Measurements from ENCODE around the gene CDCA7L.

The CDCA7L gene

GRCh38 chr7:21918216-21918615, 27.5 kb downstream of the CDCA7L start:
- Histone ChIP-seq H3K4me3 (ENCODE audit: low read length) (no peak overlapping the region), H3K27ac (ENCODE audit: low read depth, low read length) (no peak overlapping the region), H3K9me2 (replicated peaks; ENCODE audit: control insufficient read depth, low read length) (no peaks in the 10 kb centered on the region), H3F3A (ENCODE audit: control insufficient read depth, insufficient read depth) (no peaks in the 10 kb centered on the region), H3K27me3 (ENCODE audit: control insufficient read depth, low read length) (no peaks in the 10 kb centered on the region), H4K20me1 (ENCODE audit: control insufficient read depth, insufficient read depth, low read depth, low read length) (peaks cover 3% of the 10 kb centered on the region; the same call in 1 of the 2 replicates), H3K79me2 (ENCODE audit: control insufficient read depth, low read length) (peaks cover 49% of the 10 kb centered on the region), H3K4me2 (ENCODE audit: low read length) (no peak overlapping the region), H3K36me3 (ENCODE audit: control insufficient read depth, low read length) (peaks cover 32% of the 10 kb centered on the region), H3K9me3 (ENCODE audit: control insufficient read depth, insufficient read depth, low read length) (no peaks in the 10 kb centered on the region), H3K4me1 (ENCODE audit: control insufficient read depth, low read length) (peaks cover 22% of the 10 kb centered on the region)
- no peak for TF ChIP-seq CTCF (IDR thresholded peaks at IDR 0.05; ENCODE audit: low read depth, low read length, poor library complexity, severe bottlenecking)
- TF ChIP-seq EZH2phosphoT487 (IDR thresholded peaks at IDR 0.05; ENCODE audit: borderline replicate concordance, low read length), result no peak

DNA sequence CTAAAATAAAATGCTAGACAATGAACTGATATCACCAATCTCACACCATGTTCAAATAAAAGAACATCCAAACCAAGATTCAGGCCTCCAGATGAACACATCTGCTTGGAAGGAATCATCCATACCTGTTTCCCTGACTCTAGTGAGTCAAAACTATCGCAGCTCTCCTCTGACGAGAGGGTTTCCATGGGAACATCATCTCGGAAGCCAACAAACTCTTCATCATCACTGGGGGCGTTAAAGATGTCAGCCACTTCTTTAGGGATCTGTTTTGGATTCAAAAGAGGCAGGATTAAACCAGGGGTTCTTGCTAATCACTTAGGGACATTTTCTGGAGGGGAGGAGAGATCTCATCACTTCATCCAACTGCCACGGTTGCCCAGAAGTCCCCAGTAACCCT, 29.1 kb downstream of the CDCA7L start:
- H4K20me1 ChIP-seq (ENCODE audit: control insufficient read depth, insufficient read depth, low read depth, low read length), result peaks cover 6% of the 10 kb centered on the region; the same call in 1 of the 2 replicates
- H3K79me2 ChIP-seq (ENCODE audit: control insufficient read depth, low read length), result peaks cover 33% of the 10 kb centered on the region
- no peak overlapping the region for H3K4me2 ChIP-seq (ENCODE audit: low read length)
- no peak for TF ChIP-seq EZH2phosphoT487 (IDR thresholded peaks at IDR 0.05; ENCODE audit: borderline replicate concordance, low read length)
- H3K9me2 ChIP-seq (replicated peaks; ENCODE audit: control insufficient read depth, low read length), result no peaks in the 10 kb centered on the region
- no peaks in the 10 kb centered on the region for H3K27me3 ChIP-seq (ENCODE audit: control insufficient read depth, low read length)
- no peaks in the 10 kb centered on the region for H3F3A ChIP-seq (ENCODE audit: control insufficient read depth, insufficient read depth)
- no peaks in the 10 kb centered on the region for H3K9me3 ChIP-seq (ENCODE audit: control insufficient read depth, insufficient read depth, low read length)
- no peak overlapping the region for H3K27ac ChIP-seq (ENCODE audit: low read depth, low read length)
- H3K36me3 ChIP-seq (ENCODE audit: control insufficient read depth, low read length), result peaks cover 48% of the 10 kb centered on the region
- no peak overlapping the region for H3K4me3 ChIP-seq (ENCODE audit: low read length)
- H3K4me1 ChIP-seq (ENCODE audit: control insufficient read depth, low read length), result peaks cover 24% of the 10 kb centered on the region

GRCh38 chr7:21916176-21916575, 29.5 kb downstream of the CDCA7L start:
- TF ChIP-seq CTCF (IDR thresholded peaks at IDR 0.05; ENCODE audit: low read depth, low read length, poor library complexity, severe bottlenecking) (no peak), EZH2phosphoT487 (IDR thresholded peaks at IDR 0.05; ENCODE audit: borderline replicate concordance, low read length) (no peak)
- Histone ChIP-seq H3K27me3 (ENCODE audit: control insufficient read depth, low read length) (no peaks in the 10 kb centered on the region), H3K4me3 (ENCODE audit: low read length) (no peak overlapping the region), H3K36me3 (ENCODE audit: control insufficient read depth, low read length) (peaks cover 52% of the 10 kb centered on the region), H3K9me3 (ENCODE audit: control insufficient read depth, insufficient read depth, low read length) (no peaks in the 10 kb centered on the region), H3K4me1 (ENCODE audit: control insufficient read depth, low read length) (peaks cover 24% of the 10 kb centered on the region), H3K27ac (ENCODE audit: low read depth, low read length) (no peak overlapping the region), H3K79me2 (ENCODE audit: control insufficient read depth, low read length) (peaks cover 29% of the 10 kb centered on the region), H3K4me2 (ENCODE audit: low read length) (no peak overlapping the region), H3F3A (ENCODE audit: control insufficient read depth, insufficient read depth) (0 out of 2 replicates have a peak, but pooled peaks cover 2% of the 10 kb centered on the region), H3K9me2 (replicated peaks; ENCODE audit: control insufficient read depth, low read length) (no peaks in the 10 kb centered on the region), H4K20me1 (ENCODE audit: control insufficient read depth, insufficient read depth, low read depth, low read length) (peaks cover 6% of the 10 kb centered on the region; the same call in 1 of the 2 replicates)

DNA sequence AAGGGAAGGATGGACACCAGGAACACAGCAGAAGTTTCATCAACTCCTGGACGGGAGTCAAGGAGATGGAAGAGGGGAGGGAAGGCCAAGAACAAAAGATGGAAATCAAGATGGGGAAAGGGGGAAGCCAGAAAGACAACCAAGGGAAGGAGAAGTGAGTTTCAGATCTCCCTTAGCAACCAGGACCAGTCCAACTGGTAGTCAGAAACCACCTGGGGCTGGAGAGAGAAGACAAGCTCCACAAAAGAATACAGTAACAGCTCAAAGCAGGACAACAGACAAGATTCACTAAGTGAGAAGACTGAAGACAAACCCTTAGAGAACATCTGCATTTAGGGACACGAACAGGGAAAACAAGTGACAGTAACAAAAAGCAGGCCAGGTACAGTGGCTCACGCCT, 30.6 kb downstream of the CDCA7L start:
- H3K36me3 ChIP-seq (ENCODE audit: control insufficient read depth, low read length), result peaks cover 59% of the 10 kb centered on the region
- no peak overlapping the region for H3K4me3 ChIP-seq (ENCODE audit: low read length)
- no peak for TF ChIP-seq EZH2phosphoT487 (IDR thresholded peaks at IDR 0.05; ENCODE audit: borderline replicate concordance, low read length)
- TF ChIP-seq CTCF (IDR thresholded peaks at IDR 0.05; ENCODE audit: low read depth, low read length, poor library complexity, severe bottlenecking), result no peak
- H3K27ac ChIP-seq (ENCODE audit: low read depth, low read length), result no peak overlapping the region
- H3K9me3 ChIP-seq (ENCODE audit: control insufficient read depth, insufficient read depth, low read length), result no peaks in the 10 kb centered on the region
- peaks cover 24% of the 10 kb centered on the region for H3K4me1 ChIP-seq (ENCODE audit: control insufficient read depth, low read length)
- peaks cover 19% of the 10 kb centered on the region for H3K79me2 ChIP-seq (ENCODE audit: control insufficient read depth, low read length)
- H3K27me3 ChIP-seq (ENCODE audit: control insufficient read depth, low read length), result no peaks in the 10 kb centered on the region
- H4K20me1 ChIP-seq (ENCODE audit: control insufficient read depth, insufficient read depth, low read depth, low read length), result peaks cover 6% of the 10 kb centered on the region; the same call in 1 of the 2 replicates
- 0 out of 2 replicates have a peak, but pooled peaks cover 2% of the 10 kb centered on the region for H3F3A ChIP-seq (ENCODE audit: control insufficient read depth, insufficient read depth)
- H3K9me2 ChIP-seq (replicated peaks; ENCODE audit: control insufficient read depth, low read length), result no peaks in the 10 kb centered on the region
- no peak overlapping the region for H3K4me2 ChIP-seq (ENCODE audit: low read length)
